ENCODE data around the gene SAT1.
"Not testable (repeated sequence)": the region's sequence is repeated elsewhere in the genome, so short reads cannot be mapped to it uniquely, and the experiment has no call there.

The SAT1 gene

DNA sequence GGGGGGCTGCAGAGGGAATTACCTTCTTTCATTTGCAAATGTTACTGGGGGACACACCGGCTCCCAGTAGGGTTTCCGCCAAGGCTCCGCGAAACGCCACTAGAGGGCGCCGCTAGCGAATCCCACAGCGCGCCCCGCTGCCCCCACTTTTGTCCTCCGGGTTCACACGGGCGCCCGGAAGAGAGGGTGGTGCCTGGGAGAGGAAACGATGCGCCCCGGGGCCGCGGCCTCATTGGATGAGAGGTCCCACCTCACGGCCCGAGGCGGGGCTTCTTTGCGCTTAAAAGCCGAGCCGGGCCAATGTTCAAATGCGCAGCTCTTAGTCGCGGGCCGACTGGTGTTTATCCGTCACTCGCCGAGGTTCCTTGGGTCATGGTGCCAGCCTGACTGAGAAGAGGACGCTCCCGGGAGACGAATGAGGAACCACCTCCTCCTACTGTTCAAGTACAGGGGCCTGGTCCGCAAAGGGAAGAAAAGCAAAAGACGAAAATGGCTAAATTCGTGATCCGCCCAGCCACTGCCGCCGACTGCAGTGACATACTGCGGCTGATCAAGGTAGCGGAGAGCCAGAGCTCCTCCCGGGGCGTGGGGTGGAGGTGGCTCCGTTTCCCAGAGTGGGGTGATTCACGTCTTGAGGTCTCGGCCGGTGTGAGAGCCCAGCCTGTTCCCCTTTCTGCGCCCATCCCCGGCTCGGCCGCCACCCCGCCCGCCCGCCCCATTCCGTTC is at the start of gene SAT1:
Gene SAT1, plus strand, starts transcription at position 311 of the 726 bp plus-strand sequence. Its CDS starts 179 bp downstream, at position 490.
- peak; percentile 83 to 85 for DNase-seq (ENCODE audit: low read depth in 2 of 2, low spot score in 1 of 2)

DNA sequence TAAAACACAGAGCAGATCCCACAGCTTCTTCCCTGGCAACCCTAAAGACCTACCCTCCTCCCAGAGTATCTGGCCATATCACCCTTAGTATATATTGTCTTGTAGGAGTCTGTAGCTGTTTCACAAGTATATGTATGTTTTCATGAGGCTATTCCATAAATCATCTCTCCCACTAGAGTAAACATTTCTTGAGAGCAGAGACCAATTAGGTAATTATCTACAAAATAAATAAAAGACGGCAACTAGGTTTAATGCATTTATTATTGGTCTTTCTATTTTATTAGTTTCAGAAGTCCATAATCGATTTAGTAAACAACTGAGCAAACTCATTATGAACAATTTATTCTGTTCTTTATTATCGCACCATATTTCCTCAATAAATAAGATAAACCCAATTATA is 46.9 kb upstream of the SAT1 start:
- no peak for DNase-seq (ENCODE audit: low read depth in 2 of 2, low spot score in 1 of 2)

DNA sequence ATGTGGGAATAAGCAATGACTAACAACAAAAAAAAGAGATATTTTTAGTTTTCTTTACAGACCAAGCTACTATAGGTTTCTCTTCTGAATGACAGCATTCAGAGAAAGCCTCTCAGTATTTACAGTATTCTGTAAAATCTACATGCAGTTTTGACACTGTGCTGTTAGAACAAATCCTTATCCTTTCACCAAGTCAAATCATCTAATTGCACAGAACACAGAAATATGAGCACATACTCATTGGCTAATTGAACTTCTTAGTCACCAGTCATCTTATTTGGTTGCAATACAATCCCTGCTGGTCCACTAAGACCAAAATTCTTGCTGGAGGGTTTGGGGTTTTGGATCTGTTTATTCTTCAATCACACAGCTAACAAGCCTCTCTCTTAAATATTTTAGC is 45.6 kb upstream of the SAT1 start:
- no peak for DNase-seq (ENCODE audit: low read depth in 2 of 2, low spot score in 1 of 2)

DNA sequence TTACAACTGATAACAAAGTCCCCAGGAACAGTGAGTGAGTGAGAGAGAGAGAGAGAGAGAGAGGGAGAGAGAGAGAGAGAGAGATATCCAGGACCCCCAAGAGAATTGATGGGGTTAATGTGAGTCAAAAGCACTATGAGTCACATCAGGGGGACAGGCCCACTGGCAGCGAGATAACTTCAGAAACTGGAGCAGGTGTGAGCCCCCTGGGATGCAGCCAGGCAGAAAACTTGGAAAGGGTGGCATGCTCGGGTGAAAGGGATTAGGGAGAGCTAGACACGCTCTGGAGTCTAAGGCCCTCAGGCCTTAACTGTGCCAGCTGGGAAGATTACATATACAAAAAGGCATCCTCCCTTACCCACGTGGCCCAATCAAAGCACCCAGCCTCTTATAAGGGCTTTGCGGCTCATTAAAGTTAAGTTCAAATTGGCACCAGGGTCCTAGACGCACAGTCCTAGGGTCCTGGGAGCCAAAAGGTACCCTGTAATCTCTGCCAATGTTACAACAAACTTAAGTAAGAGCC is 40.7 kb upstream of the SAT1 start:
- no peak for DNase-seq (ENCODE audit: low read depth in 2 of 2, low spot score in 1 of 2)

DNA sequence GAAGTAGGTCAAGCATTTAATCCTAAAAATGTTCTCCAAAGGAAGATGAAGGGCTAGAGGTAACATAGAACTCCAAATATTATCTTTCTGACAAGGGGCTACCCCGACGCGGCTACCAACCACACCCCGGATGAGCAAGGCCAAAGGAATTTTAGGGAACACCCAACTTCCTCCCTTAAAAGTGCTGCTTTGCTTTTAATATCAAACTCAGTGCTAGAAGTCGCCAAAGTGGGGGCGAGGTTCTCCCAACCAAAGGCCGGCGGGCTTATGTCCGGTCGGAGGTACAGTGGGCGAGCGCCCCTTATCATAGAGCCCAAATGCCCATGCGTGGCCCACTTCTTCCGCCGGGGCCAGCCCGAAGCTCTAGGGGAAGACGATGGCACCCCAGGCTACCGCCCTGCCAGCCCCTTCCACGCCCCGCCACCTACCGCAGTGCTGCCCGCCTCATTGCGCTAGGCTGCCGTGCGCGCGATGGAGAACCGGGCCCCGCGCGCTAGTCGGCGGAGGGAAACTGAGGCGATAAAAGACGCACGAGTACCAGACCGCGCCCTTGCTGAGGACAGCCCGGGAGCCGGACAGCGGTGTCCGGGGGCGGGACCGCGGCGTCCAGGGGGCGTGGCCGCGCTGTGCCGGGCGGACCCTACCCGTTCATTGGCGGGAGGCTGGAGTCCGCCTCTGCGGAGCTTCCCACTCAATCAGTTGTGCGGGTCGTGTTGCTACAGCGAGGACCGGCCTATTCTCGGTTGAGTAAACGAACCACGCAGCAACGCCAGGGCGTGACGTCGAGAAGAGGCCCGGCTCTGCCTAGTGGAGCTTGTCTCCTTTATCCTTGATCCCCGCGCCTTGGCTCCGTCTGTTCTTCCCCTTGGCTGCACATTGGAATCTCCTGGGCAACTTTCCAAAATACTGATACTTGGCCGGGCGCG is 40.0 kb upstream of the SAT1 start, which contains the start of gene ACOT9:
Gene ACOT9, minus strand, starts transcription at position 580 of the 926 bp plus-strand sequence. Its CDS starts 132 bp downstream, at position 448.
- peak in 1 of 2 donors; percentile 47 for DNase-seq (ENCODE audit: low read depth in 2 of 2, low spot score in 1 of 2)

DNA sequence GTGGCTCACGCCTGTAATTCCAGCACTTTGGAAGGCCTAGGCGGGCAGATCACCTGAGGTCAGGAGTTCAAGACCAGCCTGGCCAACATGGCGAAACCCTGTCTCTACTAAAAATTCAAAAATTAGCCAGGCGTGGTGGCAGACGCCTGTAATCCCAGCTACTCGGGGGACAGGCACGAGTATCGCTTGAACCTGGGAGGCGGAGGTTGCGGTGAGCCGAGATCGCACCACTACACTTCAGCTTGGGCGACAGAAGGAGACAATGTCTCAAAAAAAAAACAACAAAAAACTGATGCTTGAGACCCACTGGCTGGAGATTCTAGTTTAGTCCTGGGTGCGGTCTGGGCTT is 39.4 kb upstream of the SAT1 start:
- not testable (repeated sequence) for DNase-seq (ENCODE audit: low read depth in 2 of 2, low spot score in 1 of 2)

DNA sequence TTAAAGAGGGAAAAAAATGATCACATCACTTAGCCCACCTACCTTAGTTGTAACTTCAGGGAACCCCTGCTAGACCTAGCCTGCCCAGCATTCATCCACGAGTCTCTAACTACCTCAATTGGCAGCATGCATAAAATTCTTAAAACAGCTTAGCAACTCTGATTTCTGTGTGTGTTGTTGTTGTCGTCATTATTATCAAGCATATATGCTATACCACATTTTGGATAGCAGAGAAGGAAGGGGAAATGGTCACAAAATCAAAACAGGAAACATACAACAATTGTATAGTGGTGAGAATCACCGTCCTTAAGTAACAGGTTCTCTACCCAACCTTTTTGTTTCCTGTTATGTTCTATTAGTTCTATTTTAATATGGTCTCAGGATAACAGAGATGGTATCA is 37.2 kb upstream of the SAT1 start:
- DNase-seq (ENCODE audit: low read depth in 2 of 2, low spot score in 1 of 2), result no peak

DNA sequence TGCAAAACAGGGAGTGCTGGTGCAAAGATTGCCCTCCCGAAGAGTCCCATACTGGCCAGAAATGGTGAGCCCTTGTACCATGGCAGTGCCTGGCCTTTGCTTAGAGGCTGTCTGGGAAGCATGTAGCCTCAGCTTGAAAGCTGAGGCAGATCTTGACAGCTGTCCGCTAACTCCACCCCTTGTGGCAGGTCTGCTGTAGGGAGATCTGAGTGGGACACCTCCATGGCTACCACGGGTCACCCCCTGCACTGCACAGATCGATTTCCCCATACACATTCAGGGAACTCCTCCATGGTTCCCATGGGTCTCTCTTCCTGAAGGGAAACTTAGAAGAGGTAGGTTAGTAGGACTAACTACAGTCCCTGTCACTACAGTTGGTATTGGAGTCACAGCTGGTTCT is 33.8 kb upstream of the SAT1 start:
- no peak for DNase-seq (ENCODE audit: low read depth in 2 of 2, low spot score in 1 of 2)

DNA sequence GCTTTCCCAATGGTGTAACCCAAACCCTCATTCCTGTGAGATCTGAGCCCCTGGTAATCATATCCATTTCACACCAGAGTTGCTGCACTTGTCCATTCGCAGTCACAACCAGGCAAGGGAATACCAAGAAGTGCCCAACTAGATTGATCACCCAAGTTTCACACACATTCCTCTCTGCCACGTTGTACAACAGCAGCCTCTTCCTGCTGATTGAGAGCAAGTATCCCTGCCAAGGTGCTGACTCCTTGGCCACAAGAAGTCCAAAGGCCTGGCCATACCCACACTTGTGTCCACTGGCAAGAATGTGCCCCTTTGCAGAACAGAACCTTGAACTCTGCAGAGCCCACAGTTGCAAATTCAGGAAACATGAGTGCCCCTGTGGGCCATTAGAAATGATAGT is 33.4 kb upstream of the SAT1 start:
- no peak for DNase-seq (ENCODE audit: low read depth in 2 of 2, low spot score in 1 of 2)

DNA sequence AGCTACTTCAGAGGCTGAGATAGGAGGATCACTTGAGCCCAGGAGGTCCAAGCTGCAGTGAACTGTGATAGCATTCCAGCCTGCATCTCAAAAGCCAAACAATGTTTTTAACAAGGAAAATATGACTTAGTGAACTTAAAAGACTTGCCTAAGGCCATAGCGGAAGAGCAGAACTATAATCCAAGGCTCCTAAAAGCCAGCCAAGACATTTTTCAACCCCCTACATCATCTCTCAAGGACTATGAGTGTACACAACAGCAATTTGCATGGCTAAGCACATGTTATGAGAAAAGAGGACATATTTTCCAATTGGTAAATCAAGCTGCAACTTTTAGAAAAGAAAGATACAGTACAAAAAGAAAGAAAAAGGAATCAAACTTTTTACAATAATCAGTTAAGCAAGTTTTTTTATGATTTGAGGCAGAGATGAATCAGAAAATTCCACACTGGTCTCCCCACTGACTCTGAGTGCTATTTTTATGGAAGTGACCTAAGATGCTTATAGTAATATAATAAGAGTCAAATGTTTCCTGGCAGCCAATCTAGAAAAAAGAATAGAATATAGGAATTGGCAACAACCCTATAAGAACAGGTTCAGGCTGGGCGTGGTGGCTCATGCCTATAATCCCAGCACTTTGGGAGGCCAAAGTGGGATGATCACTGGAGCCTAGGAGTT is 30.1 kb upstream of the SAT1 start:
- no peak for DNase-seq (ENCODE audit: low read depth in 2 of 2, low spot score in 1 of 2)

DNA sequence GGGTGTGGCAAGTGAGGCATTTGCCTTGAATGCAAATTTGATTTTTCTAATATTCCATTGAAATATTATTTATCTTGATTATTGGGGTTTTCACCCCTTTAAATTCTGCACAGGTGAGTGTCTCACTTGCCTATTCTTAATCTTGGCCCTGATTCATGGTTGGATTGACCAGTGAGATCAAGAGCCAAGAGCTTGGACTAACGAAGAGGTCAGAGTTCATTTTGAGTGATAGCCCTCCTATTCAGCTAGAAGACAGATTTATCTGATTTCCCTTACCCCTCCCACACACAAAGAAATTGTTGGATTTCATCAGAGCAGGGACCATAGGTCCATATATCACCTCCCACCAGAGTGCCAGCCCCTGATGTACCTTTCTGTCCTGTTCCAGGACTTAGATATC is 28.3 kb upstream of the SAT1 start:
- no peak for DNase-seq (ENCODE audit: low read depth in 2 of 2, low spot score in 1 of 2)

DNA sequence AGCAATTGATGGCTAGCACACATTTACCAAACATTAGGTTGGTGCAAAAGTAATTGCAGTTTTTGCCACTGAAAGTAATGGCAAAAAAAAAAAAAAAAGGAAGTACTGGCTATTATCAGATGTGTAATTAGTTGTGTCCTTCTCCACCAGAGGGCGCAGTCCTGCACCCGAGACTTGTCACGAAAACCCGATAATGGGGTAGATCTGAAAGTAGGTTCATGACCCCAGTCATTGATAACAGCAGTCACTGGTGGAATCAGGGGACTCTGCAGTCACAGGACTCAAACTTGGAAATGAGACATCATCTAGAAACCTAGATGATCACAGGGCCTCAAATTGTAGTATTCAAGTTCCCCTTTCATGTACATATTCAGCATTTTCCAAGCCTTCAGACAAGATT is 26.8 kb upstream of the SAT1 start:
- peak; percentile 12 to 38 for DNase-seq (ENCODE audit: low read depth in 2 of 2, low spot score in 1 of 2)

DNA sequence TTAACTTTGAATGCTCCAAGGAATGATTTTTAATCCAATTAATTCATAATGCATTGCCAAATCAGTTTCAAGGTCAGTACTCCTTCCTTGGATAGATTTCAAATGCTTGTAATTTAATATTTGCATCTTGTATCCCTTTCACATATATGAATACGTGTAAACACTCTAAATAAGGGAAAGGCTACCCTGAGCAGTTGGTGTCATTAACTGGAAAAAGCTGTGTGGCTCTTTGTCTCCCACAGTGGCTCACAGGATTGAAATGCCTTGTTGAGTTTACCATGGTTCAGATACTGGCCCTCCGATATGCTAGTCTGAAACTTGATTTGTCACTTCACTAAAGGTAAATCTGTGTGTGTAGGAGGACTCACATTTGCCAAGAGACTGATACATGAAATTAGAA is 23.2 kb upstream of the SAT1 start:
- no peak for DNase-seq (ENCODE audit: low read depth in 2 of 2, low spot score in 1 of 2)

DNA sequence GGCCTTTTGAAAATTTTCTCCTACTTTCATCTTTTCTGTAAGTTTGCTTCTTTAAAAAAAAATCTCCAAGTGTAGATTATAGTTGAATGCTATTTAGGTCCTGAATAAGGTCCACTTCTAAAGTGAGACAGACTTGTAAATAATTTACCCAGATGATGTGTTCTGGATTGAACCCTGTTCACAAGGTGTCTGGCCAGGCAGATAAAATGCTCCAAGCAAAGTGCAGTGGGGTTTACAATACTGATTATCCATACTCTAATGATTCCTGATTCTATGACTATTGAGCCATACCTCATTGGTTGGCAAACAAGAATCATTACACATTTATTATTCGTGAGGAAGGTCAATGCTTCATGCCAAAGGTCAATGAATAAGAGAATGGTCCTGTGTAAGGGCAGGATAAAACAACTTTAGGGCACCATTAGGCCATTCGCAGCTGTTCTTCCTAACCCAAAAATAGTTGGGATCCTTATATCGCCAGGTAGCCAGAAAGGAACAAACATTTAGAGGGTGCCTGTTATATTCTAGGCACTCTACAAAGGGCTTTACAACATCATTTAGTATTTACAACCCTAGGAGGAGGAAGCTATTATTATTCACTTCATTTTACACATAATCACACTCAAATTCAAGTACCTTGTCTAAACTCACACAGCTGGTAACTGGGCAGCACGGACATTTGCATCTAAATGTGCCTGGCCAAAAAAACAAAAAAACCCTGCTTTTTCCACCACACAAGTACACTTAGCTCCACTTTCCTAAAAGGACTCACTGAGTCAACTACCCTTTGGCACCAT is 18.6 kb upstream of the SAT1 start:
- DNase-seq (ENCODE audit: low read depth in 2 of 2, low spot score in 1 of 2), result no peak

DNA sequence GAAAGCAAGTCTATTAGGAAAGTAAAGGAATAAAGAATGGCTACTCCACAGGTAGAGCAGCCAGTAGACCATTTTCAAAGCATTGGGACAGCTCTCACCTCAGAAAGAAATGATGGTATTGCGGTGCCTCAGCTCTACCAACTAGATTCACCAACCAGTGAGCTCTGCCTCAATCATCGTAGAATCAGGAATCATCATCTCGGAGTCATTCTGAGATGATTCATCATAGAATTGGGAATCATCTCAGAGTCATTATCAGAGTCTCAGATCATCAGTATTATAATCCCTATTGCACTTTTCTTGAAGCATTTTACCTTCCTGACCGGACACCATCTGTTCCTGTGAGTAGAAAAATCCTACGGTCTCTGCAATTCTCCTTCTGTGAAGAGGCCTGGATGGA is 17.5 kb upstream of the SAT1 start:
- DNase-seq (ENCODE audit: low read depth in 2 of 2, low spot score in 1 of 2), result no peak

DNA sequence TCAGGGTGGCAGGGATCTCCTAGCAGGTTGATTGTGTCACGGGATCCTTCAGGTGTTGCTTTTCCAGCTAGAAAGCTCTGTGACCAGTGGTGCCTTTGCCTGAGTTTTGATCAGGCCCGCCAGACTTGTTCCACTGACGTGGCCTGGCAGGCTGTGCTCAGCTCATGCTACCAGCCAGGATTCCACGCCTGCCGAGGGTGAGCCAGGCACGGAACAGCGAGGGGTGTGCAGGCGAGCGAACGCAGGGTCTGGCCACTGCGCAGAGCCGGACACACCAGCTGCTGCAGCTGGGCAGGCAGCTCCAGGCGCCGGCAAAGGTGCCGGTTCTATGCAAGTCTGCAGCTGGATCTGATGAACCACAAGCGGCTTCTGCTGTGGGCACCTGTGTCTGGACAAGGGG is 17.1 kb upstream of the SAT1 start:
- no peak for DNase-seq (ENCODE audit: low read depth in 2 of 2, low spot score in 1 of 2)

DNA sequence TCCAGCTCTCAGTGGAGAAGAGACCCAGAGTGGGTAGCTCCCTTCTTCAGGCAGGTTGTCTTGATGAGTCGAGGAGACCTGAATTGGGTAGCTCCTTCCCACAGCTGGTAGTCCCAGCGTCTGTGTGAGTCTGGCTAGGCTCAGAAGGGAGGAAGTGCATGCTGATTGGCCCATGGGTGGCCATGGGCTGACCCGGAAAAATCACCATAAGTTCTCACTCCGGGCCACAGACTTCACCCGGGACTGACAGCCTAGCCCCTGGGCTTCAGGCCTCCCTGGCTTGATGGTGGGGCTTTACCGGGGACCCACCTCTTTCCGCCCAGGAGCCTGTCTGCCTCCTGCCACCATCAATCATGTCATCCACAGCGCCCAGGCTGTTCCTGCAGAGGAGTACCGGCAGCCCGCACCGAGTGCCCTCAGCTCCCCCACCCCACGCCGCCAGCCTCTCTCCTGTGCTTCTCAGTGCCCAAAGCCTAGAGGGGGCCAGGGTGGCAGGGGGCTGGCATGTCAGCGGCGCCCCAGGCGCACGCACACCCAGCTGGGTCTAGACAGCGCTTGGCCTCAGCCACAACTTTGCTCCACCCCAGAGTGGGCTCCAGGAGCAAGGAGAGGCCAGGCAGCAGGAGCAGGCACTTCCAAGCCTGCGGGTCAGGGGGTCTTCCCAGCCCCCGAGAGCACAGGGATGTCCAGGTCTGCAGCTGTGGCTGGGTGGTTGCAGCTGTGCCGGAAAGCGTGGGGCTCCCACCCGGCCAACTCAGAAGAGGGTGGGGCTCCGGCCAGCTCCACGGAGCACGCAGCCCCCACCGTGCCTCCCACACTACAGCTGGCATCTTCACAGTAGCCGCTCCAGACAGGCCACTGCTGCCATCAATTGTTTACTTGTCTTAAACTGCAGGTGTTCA is 16.1 kb upstream of the SAT1 start:
- DNase-seq (ENCODE audit: low read depth in 2 of 2, low spot score in 1 of 2), result no peak

DNA sequence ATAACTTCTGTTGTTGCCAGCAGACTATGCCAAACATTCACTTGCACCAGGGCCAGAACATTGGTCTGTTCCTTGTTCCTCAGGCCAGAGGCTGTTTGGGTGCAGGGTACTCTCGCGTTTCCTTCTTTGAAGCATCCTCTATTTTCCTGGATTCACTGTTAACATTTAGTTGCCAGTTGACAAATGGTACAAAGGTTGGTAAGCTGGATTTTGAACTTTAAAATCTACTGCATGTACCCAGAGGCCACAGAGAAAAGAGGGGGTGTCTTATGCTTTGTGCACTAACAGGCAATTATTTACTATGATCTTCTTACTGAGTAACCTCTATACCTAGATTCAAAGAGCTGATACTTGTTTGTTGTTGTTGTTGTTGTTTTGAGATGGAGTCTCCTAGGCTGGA is 12.8 kb upstream of the SAT1 start:
- no peak for DNase-seq (ENCODE audit: low read depth in 2 of 2, low spot score in 1 of 2)

DNA sequence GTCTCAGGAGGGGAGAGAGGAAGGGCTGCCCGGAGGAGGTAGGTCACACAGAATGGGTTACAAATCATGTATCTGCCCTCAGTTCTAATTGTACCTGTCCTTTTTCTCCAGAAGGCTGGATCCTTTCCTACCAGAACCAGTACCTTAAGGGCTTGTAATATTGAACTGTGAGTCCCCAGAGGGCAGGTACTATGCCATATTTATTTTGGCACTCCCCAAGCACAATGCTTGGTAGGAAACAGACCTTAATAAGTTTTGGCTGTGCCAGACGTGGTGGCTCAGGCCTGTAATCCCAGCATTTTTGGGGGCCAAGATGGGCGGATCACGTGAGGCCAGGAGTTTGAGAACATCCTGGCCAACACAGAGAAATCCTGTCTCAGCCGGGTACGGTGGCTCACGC is 11.9 kb upstream of the SAT1 start:
- DNase-seq (ENCODE audit: low read depth in 2 of 2, low spot score in 1 of 2), result not testable (repeated sequence)
